HG03521 (cell line): Measurements from ENCODE around the gene NUFIP1.
"Not testable (repeated sequence)": the region's sequence is repeated elsewhere in the genome, so short reads cannot be mapped to it uniquely, and the experiment has no call there.

ENCODE experiments used
- ATAC-seq: cut with Tn5 transposase; IDR thresholded peaks from one replicate; pipeline ENCODE4 v1.9.1; 2021; ENCODE audit warnings: mild to moderate bottlenecking, moderate library complexity; ENCODE audit not compliant: unreplicated experiment

The NUFIP1 gene

DNA sequence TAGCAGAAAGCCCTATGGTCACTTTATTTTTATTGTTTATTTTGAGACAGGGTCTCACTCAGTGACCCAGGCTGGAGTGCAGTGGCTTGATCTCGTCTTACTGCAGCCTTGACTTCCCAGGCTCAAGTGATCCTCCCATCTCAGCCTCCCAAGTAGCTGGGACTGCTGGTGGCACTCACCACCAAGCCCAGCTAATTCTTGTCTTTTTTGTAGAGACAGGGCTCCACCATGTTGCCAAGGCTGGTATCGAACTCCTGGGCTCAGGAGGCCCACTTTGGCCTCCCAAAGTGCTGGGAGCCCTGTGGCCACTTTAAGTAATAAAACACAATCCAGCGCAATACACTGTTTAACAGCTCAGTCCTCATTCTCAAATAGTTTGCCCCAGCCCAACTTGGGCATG is 69.3 kb downstream of the NUFIP1 start:
- no peak for ATAC-seq

DNA sequence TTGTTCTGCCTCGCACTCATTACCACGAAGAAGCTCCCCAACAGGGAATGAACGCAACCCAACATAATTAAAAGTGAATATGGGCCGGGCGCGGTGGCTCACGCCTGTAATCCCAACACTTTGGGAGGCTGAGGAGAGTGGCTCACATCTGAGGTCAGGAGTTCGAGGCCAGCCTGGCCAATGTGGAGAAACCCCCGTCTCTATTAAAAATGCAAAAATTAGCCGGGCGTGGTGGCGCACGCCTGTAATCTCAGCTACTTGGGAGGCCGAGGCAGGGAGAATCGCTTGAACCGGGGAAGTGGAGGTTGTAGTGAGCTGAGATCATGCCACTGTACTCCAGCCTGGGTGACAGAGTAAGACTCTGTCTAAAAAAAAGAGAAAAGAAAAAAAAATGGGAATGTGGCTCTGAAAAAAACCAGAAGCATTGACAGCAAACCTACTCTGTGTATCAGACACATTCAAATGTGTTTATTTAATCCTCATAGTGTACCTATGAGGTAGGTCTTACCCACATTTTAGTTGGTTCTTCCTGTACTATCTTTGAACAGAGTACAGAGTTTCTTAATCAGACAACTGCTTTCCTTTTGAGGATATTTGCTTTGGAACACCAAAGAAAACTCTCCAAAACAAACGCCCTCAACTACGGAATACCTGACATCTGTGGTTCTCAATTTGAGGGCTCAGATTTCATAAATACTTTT is 70.0 kb downstream of the NUFIP1 start:
- no peak for ATAC-seq

- ATAC-seq, result peak; percentile 79
Observed at GRCh38 chr13:44918326-44919103, 70.8 kb downstream of the NUFIP1 start.

DNA sequence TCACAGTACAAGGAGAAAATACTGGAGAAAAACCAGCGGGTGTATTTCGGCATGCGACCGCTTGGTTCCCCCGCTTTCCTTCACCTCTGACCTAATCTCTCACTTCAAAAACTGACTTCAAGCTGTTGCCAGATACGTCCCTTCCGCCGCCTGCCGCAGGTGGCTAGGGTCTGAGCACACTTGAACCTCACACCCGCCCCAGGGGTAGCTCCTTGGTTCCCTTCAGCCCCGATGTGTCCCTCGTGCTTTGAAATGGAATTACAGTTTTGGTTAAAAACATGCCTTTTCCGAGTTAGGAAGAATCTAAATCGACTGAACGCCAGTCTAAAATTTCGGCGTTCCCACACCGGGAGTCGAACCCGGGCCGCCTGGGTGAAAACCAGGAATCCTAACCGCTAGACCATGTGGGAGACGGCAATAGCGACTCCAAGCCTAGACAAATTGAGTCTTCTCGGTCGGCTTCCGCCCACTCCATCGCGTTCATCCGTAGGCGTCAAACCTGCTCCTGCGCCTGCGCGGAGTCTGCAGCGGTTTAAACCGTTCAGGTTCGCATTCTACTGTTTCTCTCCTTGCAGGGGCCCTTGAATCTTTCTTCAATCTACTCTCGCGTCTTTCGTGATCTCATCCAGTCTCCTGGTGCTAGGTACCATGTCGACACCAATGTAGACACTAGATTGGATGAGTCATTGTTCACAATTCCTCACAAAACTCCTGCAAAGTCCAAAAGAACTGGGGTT is 71.5 kb downstream of the NUFIP1 start:
- peak; percentile 82 for ATAC-seq

DNA sequence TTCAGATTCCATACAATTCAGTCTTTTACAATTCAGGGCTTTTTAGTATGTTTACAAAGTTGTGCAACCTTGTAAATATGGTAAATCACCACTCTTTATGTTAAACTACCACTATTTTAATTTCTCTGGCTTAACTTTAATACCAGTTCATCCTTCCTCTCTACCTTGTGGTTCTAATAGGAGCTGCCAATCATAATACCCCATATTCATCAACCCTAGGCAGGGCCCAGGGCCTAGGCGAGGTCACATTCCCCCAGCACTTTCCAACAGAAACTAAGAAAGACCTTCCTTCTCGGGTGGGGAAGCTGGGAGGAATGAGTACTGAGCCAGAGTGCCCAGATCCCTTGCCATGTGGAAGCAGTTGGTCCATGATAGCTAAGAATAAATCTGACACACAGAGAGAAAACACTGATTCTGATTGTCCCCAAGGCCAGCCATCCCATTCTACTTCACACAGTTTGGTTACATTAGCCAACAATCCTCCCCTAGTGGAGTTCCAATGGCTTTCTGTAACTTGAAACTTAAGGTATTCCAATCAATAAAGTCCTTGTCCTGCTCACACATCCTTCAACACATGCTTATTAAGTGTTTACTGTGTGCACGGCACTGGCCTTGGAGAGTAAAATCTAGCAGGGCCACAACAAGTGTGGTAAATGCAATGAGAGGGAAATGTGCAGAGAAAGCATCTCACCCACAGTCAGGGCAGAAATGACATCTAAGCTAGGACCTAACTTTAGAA is 76.8 kb downstream of the NUFIP1 start:
- no peak for ATAC-seq

- ATAC-seq, result no peak
Observed at GRCh38 chr13:44908712-44909111, 80.6 kb downstream of the NUFIP1 start.

DNA sequence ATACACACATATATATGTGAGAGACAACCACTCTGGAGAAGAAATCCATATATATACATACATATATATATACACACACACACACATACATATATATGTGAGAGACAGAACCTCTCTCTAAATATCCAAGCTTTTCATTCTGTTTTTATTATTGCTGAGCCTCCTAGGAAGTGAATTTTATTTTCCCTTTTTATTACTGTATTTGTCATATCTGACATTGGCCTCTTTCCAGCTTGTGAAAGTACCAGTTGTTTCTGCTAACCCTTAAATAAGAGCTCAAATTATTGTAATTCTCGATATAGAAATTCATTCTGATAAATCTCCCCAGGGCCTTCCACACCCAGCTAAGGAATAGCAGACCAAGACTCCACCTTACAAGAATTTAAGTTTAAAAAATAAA is 81.0 kb downstream of the NUFIP1 start:
- no peak for ATAC-seq

- ATAC-seq, result no peak
Observed at GRCh38 chr13:44906713-44907112, 82.6 kb downstream of the NUFIP1 start.

DNA sequence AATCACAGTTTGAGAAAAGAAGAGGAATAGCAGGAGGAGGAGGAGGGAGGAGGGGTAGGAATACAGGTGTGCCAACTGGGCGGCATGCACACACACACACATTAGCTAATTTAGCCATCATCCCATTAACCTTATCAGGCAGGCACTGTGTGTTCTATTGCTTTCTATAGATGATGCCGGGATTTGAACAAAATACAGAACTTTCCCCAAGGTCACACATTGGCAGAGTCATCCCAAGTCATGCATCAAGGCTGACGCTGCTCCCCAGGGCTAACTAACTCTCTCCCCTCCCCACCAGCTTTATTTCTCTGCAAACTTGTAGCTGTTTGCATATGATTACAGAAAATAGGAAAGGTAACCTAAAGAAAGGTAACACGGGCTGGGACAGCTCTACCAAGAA is 83.0 kb downstream of the NUFIP1 start:
- no peak for ATAC-seq

GRCh38 chr13:44905556-44905955 is 83.7 kb downstream of the NUFIP1 start:
- no peak for ATAC-seq

- ATAC-seq, result no peak
Observed at GRCh38 chr13:44904967-44905366, 84.3 kb downstream of the NUFIP1 start.

GRCh38 chr13:44903574-44903985 is 85.7 kb downstream of the NUFIP1 start:
- ATAC-seq, result no peak

DNA sequence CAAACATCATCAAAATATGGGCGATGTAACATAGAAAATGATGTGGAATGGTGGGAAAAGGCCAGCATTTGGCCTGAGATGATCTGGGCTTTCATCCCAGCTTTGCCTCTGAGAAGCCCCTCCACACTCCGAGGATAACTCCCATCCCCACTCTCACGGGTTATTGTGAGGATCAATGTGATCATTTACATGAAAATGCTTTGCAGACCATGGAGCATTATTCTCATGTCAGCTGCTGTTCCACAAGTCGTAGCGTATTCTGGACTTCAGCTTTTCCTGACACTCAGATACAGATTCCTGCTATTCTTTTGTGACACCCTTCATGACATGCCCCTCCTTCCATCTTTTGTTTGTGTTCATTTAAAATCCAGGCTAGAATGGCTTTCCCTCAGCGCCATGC is 86.5 kb downstream of the NUFIP1 start:
- no peak for ATAC-seq

DNA sequence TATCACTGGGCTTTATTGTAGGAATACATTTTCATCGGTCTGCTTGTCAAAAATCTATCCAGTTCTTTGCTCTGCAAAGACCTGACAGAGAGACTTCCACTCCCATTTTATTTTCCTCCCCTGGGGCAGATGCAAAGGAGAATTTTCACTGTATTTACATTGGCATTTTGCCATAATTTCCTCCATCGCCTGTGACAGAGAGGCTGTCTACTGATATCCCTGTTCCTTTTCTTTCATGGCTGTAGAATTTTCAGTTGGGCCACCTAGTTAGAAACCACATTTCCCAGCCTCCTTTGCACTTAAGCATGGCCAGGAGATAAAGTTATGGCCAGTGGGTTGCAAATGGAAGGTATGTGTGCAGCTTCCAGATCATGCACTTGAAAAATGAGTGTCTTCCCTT is 89.3 kb downstream of the NUFIP1 start:
- no peak for ATAC-seq

DNA sequence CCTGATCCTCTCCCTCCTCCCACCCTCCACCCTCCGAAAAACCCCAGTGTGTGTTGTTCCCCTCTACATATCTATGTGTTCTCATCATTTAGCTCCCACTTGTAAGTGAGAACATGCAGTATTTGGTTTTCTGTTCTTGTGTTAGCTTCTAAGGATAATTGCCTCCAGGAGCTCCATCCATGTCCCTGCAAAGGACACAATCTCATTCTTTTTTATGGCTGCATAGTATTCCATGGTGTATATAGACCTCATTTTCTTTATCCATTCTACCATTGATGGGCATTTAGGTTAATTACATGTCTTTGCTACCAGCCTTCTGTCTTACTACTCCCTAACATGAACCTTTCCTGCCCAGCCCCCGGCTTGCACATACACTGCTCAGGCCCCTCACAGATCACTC is 91.0 kb downstream of the NUFIP1 start:
- not testable (repeated sequence) for ATAC-seq

- no peak for ATAC-seq
Observed at GRCh38 chr13:44895953-44896335, 93.3 kb downstream of the NUFIP1 start.

GRCh38 chr13:44895264-44895952 is 93.9 kb downstream of the NUFIP1 start:
- no peak for ATAC-seq

- ATAC-seq, result no peak
Observed at GRCh38 chr13:44894001-44894770, 95.1 kb downstream of the NUFIP1 start.
